LNCaP clone FGC (cell line): ENCODE measurements around the gene KCNN4.
"Not testable (repeated sequence)": the region's sequence is repeated elsewhere in the genome, so short reads cannot be mapped to it uniquely, and the experiment has no call there.

ENCODE experiments used
- DNase-seq: peaks from one replicate; pipeline ENCODE4 v3.0.0-alpha.2; 2011; ENCODE audit warnings: low read depth
- H3K4me3 ChIP-seq: 2 replicates; pipeline ENCODE4 v1.5.1; 2011; ENCODE audit warnings: mild to moderate bottlenecking, low read depth, low read length, control low read depth
- TF ChIP-seq, protein P1 (sequence below): IDR thresholded peaks from 2 replicates; pipeline ENCODE4 v1.5.1; 2012; ENCODE audit warnings: mild to moderate bottlenecking; ENCODE audit not compliant: control insufficient read depth, insufficient read depth; ENCODE audit errors: extremely low read depth

Gene KCNN4

GRCh38 chr19:43780706-43781525 lies at the start of gene KCNN4:
Gene KCNN4 (minus strand): TSS chr19:43780973. CDS start chr19:43780861, 112 bp downstream.
- no peak for DNase-seq
- no peak within 1 kb of the TSS for H3K4me3 ChIP-seq

DNA sequence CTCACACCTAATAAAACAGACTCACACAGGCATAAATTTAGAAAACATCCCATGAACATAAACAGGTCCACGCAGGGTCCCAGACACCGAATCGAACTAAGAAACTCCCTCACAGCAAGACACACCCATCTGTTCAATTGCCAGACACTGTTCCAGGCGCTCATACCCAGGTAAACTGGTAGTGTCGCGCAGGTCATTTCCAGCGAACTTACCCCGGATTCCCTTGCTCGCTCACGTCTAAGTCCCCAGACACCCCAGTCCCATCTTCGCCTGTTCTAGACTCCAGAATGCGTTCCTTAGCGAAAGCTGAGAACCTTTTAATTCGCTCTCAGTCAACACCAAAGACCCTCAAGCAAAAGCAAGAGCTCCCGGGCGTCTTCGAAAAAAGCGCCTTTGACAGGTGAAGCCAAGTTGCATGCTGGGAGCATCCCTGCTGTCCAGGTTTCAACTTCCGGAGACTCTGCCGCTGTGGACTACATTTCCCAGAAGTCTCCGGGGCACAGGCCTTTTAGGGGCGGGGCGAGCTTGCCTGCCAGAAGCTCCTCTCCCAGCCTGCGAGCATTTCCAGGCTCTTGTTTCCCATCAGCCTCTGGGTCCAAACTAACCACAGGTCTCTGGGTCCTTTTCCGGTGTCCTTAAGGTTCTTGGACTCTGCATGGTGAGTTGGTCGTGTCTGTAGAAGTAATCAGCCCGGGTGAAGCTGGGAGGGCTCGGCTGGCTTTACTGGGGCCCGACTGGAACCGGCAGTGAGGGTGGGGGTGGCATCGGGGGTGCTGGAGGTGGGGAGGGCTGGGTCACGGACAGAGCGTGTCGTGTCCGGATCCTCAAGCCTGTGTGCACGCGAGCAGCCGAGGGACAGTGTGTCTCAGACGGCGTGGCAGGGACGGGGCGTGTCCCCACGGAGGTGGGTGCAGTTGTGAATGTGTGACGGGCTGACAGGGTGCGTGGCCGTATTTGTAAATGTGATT lies 46.3 kb upstream of the KCNN4 start, which contains the start of gene ZNF283:
Gene ZNF283, plus strand, starts transcription at position 535 of the 968 bp plus-strand sequence. CDS start 6,184 bp downstream, outside the sequence.
- peak within 1 kb of the TSS; percentile 72 for H3K4me3 ChIP-seq
- peak; percentile 77 for DNase-seq
- TF ChIP-seq, protein P1, sequence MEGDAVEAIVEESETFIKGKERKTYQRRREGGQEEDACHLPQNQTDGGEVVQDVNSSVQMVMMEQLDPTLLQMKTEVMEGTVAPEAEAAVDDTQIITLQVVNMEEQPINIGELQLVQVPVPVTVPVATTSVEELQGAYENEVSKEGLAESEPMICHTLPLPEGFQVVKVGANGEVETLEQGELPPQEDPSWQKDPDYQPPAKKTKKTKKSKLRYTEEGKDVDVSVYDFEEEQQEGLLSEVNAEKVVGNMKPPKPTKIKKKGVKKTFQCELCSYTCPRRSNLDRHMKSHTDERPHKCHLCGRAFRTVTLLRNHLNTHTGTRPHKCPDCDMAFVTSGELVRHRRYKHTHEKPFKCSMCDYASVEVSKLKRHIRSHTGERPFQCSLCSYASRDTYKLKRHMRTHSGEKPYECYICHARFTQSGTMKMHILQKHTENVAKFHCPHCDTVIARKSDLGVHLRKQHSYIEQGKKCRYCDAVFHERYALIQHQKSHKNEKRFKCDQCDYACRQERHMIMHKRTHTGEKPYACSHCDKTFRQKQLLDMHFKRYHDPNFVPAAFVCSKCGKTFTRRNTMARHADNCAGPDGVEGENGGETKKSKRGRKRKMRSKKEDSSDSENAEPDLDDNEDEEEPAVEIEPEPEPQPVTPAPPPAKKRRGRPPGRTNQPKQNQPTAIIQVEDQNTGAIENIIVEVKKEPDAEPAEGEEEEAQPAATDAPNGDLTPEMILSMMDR = no peak

More at GRCh38 chr19:43780706-43781525, at the start of gene KCNN4:
- TF ChIP-seq, protein P1 = no peak

GRCh38 chr19:43824572-43824971 lies 43.8 kb upstream of the KCNN4 start:
- H3K4me3 ChIP-seq, DNase-seq: not testable (repeated sequence)

GRCh38 chr19:43823856-43824255 lies 43.1 kb upstream of the KCNN4 start:
- H3K4me3 ChIP-seq, DNase-seq: not testable (repeated sequence)

DNA sequence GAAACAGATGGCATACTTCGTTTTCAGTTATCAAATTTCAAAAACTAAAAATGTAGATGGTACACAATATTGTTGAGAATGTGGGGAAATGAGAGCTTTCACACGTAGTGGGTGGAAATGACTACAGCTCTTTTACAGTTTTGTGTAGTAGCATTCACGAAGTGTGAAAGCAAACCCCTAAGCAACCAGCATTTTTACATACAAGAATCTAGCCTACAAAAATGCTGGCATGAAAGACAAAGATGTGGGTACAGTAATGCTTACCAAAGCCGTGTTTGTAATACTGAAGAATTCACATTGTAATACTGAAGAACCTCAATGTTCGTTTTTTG lies 40.1 kb upstream of the KCNN4 start:
- DNase-seq = no peak
- no peak overlapping the region for H3K4me3 ChIP-seq
- TF ChIP-seq, protein P1 = no peak

- TF ChIP-seq, protein P1 = no peak
- no peak overlapping the region for H3K4me3 ChIP-seq
Observed at GRCh38 chr19:43820098-43820883, 39.5 kb upstream of the KCNN4 start.

GRCh38 chr19:43818500-43818899 lies 37.7 kb upstream of the KCNN4 start:
- no peak for DNase-seq
- no peak overlapping the region for H3K4me3 ChIP-seq
- TF ChIP-seq, protein P1 = no peak

More at GRCh38 chr19:43820098-43820883, 39.5 kb upstream of the KCNN4 start:
- DNase-seq = no peak

GRCh38 chr19:43817454-43817853 lies 36.7 kb upstream of the KCNN4 start:
- H3K4me3 ChIP-seq, DNase-seq: not testable (repeated sequence)
